Smooth muscle cell of the brain vasculature (primary cell): Measurements from ENCODE around the gene BTBD1.
"Not testable (repeated sequence)": the region's sequence is repeated elsewhere in the genome, so short reads cannot be mapped to it uniquely, and the experiment has no call there.

Source experiments
- DNase-seq: peaks from one replicate; pipeline ENCODE4 v3.0.0-alpha.2; 2012; ENCODE audit warnings: low read depth, low spot score

Gene BTBD1

GRCh38 chr15:83057696-83058376 lies 9.2 kb downstream of the BTBD1 start:
- no peak for DNase-seq

DNA sequence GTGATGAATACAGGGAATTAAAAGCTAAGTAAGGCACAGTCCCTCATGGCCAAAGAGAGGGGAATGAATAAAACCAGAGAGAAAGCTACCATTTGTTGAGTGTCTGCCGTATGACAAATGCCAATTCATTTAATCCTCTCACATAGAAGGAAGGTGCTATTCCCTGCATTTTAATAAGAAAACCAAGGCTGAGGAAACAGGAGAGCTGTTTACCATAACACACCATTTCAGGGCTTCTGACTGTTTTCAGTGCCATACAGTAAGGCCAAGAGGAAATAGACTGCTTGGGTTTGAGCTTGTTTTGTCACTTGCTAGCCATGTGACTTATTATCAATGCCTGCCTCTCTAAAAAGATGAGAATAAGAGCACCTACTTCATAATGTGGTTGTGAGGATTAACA lies 10.1 kb downstream of the BTBD1 start:
- no peak for DNase-seq

DNA sequence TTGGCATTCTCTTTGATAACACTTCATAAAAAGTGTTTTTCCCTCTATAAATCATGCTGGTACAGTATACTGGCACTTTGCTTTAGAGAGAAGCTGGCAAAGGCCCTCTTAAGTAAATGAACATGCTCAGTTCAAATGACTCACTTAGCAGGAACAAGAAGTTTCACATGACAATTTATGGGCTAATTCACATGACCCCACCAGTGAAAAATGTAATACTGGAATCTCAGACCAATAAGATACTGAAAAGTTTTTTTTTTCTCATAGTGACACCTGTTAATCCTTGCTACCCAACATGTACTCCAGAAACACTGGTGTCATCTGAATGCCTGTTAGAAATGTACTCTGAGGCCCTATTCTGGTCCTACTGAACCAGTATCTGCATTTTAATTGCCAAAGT lies 13.9 kb downstream of the BTBD1 start:
- no peak for DNase-seq

DNA sequence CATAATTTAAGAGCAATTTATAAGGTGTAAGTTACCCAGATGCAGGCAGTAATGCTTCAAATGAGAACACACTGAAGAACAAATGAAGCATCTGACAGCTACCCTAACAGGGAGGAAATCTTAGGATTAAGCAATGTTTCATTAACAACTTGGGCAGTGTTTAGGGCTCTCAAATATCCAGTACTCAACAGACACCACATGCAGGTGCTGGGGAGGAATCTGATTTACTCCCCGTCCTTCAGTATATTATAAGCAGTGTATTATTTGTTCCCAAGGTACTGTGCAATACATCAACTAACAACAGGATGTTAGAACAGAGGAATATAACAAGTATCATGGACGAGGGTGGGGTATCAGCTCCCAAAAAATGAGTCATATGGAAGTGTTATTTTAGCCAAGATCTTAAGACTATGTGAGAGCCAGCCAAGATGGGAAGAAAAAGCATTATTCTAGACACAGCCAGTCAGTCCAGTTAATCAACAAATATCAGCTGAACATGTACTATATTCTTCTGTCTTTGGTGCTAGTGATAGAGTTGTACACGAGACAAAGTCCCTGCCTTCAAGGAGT lies 20.4 kb downstream of the BTBD1 start:
- no peak for DNase-seq

- DNase-seq = no peak
Observed at GRCh38 chr15:83044156-83044555, 22.9 kb downstream of the BTBD1 start.

DNA sequence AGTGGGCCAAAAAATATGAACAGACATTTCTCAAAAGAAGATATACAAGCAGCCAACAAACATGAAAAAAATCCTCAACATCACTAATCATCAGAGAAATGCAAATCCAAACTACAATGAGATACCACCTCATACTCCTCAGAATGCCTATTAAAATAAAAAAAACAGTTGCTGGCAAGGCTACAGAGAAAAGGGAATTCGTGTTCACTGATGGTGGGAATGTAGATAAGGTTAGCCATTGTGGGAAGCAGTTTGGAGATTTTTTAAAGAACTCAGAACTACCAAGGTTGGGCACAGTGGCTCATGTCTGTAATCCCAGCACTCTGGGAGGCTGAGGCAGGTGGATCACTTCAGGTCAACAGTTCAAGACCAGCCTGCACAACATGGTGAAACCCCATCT lies 27.8 kb downstream of the BTBD1 start:
- no peak for DNase-seq

- no peak for DNase-seq
Observed at GRCh38 chr15:83036253-83036652, 30.8 kb downstream of the BTBD1 start.

DNA sequence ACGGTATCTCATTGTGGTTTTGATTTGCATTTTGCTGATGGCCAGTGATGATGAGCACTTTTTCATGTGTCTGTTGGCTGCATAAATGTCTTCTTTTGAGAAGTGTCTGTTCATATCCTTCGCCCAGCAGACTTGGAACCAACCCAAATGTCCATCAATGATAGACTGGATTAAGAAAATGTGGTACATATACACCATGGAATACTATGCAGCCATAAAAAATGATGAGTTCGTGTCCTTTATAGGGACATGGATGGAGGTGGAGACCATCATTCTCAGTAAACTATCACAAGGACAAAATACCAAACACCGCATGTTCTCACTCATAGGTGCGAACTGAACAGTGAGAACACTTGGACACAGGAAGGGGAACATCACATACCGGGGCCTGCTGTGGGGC lies 35.8 kb downstream of the BTBD1 start:
- DNase-seq = not testable (repeated sequence)

- DNase-seq = no peak
Observed at GRCh38 chr15:83030021-83030420, 37.0 kb downstream of the BTBD1 start.

DNA sequence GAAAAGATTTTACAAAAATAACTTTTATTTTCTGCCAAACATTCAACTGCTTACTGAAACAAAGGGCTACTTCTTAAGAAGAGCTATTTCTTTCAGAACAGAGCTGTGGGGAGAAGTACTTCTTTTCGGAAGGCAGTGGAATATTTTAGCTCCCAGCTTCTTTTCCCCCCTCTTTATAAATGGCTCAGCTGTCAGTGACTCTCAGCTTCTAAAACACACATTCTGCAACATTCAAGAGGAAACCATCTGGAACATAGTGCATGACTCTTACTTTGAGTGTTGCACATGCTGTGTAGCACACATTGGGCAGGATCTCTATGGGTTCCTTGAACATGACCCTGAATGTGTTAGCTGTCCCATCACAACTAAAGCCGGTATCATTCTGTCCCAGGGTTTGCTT lies 48.6 kb downstream of the BTBD1 start:
- no peak for DNase-seq

DNA sequence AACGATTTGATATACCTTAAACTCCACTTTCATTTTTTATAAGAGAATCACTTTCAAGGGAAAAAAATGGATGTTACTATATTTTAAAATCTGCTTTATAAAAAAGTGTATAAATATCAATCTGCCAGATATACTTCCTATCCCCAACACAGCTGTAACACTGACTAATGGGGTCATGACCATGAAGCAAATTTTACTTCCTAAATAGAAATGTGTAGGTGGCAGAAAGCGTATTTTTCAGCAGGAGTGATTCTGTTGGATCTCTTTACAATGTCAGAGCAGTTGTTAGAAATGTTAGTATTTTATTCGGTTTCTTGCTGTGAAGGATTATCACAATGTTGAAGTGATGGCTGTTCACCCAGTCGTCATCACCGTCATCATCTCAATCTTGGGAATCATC lies 50.1 kb downstream of the BTBD1 start:
- no peak for DNase-seq

GRCh38 chr15:83015361-83015760 lies 51.7 kb downstream of the BTBD1 start:
- no peak for DNase-seq

- DNase-seq = no peak
Observed at GRCh38 chr15:83014205-83014653, 52.8 kb downstream of the BTBD1 start.

- DNase-seq = no peak
Observed at GRCh38 chr15:83012636-83013035, 54.4 kb downstream of the BTBD1 start.

- DNase-seq = no peak
Observed at GRCh38 chr15:83012076-83012426, 55.0 kb downstream of the BTBD1 start.

DNA sequence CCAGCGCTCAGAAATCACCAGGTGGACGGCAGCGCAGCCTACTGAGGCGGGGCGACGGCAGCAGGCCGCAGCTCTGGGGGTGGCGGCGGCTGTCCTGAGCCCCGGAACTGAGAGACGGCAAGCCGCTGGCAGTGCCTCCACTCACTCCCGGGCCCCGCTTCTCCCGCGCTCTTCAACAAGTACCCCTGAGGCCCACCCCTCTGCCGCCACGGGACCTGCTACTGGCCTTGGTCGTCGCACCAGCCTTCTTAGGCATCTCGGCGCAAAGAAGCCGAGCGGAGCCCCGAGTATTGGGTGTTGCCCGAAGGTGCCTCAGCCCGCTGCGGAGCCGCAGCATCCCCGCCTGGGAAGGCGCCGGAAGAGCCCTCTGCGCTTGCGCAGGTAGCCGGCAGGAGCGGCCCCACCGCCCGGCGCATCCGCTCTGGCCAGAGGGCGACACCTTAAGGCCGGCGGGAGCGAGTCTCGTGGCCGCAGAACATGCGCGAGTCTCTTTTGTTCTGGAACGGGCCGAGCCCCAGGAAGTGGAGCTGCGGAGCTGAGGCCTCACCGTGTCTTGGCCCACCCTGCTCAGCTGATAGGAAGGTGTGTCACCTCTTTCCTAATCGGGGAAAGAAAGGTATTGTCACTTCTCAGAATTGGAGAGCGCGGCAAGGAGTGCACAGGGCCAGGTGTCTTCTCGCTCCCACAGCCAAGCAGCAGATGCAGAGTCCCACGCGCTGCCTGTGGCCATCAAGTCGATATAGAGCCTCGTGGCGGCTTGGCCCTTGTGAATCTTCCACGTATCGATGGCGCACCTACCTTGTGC lies 55.6 kb downstream of the BTBD1 start, which contains the start of gene C15orf40:
Gene C15orf40 (minus strand): TSS at position 369 of the 805 bp plus-strand sequence. CDS start 32 bp downstream, at position 337.
- peak; percentile 69 for DNase-seq

DNA sequence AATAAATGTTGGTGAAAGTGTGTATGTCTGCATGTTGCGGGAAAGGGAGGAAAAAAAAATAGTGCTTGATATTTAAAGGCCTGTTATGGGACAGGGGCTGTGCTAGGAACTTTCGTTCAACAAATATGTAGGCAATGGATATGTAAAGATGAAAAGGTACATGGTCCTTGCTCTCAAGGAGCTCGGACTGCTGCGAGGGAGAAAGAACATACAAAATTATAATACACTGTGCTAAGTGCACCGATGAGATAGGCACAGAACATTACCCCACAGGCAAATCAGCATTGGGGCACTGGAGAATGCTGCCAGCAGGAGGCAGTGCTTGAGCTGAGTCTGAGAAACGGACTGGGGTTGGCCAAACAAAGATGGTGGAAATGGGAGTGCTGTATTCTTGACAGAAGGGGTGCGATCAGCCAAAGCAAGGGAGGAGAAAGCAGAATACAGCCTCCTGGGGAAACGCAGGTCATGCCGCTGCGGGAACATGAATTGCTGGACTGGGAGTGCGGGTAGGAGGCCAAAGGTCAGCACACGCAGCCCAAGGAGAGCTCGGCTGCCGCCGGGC lies 56.3 kb downstream of the BTBD1 start:
- peak; percentile 39 for DNase-seq

DNA sequence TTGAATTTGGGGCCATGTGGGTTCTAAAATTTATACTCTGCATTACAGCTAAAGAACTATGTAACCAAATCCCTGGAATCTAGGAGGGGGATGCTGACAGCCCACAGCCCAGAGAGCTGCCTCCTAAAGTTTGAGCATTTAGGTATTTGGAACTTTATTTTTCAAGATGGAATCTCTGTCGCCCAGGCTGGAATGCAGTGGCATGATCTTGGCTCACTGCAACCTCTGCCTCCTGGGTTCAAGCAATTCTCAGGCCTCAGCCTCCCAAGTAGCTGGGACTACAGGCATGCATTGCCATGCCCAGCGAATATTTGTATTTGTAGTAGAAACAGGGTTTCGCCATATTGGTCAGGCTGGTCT lies 66.4 kb downstream of the BTBD1 start:
- not testable (repeated sequence) for DNase-seq

GRCh38 chr15:82999905-83000671 lies 67.0 kb downstream of the BTBD1 start:
- DNase-seq = peak; percentile 32

DNA sequence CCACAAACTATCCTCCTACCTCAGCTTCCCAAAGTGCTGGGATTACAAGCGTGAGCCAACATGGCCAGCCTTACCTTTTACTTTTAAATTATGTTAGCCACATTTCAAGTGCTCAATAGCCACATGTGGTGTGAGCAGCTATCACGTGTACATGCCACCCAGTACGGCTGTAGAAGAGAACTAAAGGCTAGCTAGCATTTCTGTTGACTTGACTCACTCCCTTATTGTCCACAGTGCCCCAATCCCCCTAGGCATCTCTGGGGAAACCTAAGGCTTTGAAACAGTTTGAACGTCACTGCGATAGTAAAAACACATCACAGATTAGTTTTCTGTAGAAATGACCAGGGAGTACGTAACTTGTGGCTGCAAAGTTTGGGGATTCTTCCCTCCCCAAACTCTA lies 67.6 kb downstream of the BTBD1 start:
- DNase-seq = no peak

GRCh38 chr15:82995938-82996337 lies 71.1 kb downstream of the BTBD1 start:
- DNase-seq = no peak

DNA sequence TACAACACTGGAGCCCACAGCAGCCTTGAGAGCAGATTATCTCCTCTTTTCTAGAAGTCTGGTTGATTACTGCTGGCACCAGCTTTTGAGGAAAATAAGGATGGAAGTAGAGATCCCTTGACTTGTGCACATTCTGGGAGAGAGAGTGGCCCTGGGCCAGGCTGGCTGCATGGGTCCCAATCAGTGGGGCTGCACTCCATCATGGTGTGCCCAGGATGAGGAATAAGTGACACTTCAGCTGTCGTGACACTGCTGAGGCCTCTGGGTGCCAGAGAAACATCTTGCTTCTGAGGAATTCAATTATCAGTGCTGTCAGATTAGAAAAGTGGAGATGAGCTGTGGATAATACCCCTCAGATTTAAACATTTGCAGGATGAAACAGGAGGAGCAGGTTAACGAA lies 72.0 kb downstream of the BTBD1 start:
- DNase-seq = no peak
